G401 (cell line): ENCODE data around the gene SHROOM3. TPM values are rescaled to one million over a fixed set of nuclear protein-coding genes. Genes with fewer than 3 reads are reported as not detected.
A peak's percentile ranks its signal among the peaks of the same experiment; 100 is the strongest.

Experiments used
- DNase-seq: peaks from one replicate; pipeline ENCODE4 v3.0.0-alpha.2; 2015; ENCODE audit warnings: low spot score
- in situ Hi-C: cut with HindIII; loops from 2 replicates; pipeline ENCODE4 v1.10.0; 2016; ENCODE audit warnings: low sequenced_read_pairs, mixed read lengths
- total RNA-seq: library from RNA; depleted of rRNA; stranded (reverse); fragments of >200 nt; shearing (Covaris generic); gene quantifications from 2 replicates; pipeline ENCODE4 v1.2.3, GENCODE V29; 2014

Gene SHROOM3
- total RNA-seq, 1 experiment from 2014 or later = 58.4 TPM

DNA sequence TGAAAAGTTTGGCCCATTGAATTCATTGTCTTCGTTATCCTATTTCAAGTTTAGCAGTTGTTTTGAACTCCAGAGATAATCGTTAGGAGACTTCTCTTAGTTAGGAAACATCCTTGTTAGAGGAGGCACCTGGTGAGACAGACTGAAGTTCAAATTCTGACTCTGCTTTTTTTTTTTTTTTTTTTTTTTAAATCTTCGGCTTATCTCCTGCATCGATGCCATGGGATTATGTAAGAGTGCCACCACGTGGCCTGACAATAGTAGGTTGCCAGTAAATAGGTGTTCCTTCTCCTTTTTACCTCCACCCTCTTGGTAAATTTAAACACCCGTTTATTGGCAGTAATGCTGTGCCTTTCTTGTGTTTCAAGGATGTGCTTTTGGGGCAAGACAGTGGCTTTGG is 313.6 kb downstream of the SHROOM3 start:
- DNase-seq = peak; percentile 83
- in situ Hi-C loops = no loop called here

DNA sequence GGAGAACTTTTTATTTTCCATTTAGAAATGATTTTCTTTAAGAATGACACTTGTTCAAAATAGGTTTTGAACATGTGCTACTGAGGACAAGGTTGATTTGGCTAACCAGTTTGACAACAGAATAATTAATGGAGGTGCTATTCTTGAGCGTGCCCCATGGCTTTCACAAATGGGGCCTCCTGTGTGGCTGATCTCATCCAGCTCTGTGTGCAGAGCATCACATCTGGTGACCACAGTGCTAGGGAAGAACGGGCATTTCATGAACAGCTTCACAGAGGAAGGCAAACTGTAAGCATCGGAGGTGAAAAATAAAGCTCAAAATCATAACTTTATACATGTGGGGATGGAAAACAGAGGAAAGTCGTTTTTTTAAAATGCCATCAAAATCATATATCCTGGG is 314.3 kb downstream of the SHROOM3 start:
- in situ Hi-C loops = no loop called here

GRCh38 chr4:76750716-76751115 is 315.7 kb downstream of the SHROOM3 start:
- in situ Hi-C loops = no loop called here
- no peak for DNase-seq

More for the DNA sequence above, 314.3 kb downstream of the SHROOM3 start:
- DNase-seq = no peak

DNA sequence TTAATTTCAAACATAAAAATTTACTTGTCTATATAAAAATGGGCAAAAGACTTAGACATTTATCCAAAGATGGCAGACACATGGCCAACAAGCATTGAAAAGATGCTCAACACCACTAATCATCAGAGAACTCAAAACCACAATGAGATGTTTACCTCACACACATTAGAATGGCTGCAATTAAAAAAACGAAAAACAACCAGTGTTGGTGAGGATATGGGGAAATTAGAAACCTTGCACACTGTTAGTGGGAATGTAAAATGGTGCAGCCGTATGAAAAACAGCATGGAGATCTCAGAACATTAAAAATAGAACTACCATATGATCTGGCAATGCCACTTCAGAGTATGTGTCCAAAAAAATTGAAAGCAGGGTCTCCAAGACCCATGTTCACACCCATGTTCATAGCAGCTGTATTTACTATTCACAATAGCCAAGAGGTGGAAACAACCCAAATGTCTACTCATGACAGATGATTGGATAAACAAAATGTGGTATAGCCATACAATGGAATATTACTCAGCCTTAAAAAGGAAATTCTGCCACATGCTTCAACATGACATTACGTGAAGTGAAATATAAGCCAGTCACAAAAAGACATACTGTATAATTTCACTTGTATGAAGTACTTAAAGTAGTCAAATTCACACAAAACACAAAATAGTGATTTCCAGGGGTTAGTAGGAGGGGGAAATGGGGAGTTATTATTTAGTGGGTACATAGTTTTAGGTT is 316.7 kb downstream of the SHROOM3 start:
- DNase-seq = no peak
- in situ Hi-C loops = no loop called here

- DNase-seq = peak; percentile 81
- in situ Hi-C loops = no loop called here
Observed at GRCh38 chr4:76752861-76753501, 318.0 kb downstream of the SHROOM3 start.

GRCh38 chr4:76753814-76754213 is 318.8 kb downstream of the SHROOM3 start:
- no peak for DNase-seq
- in situ Hi-C loops = no loop called here

- in situ Hi-C loops = no loop called here
- DNase-seq = no peak
Observed at GRCh38 chr4:76754439-76754838, 319.4 kb downstream of the SHROOM3 start.

DNA sequence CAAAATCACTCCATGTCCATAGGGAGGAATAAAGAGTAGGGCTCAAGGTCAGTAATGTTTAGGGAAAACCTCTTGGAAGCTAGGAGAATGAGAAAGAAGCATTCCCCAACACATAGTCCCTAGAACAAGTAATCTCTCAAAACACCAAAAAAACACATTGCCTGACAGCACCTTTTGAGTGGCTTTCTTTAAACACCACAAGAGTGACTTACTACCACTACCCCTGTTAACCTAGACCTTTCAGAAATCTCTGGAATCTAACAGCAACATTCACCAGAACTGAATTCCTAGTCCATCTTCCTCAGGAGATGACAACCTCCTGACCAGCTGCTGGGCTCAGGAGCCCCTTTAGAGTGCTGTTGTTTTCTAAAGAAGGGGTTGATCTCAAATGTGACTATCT is 320.7 kb downstream of the SHROOM3 start:
- DNase-seq = no peak
- in situ Hi-C loops = no loop called here

DNA sequence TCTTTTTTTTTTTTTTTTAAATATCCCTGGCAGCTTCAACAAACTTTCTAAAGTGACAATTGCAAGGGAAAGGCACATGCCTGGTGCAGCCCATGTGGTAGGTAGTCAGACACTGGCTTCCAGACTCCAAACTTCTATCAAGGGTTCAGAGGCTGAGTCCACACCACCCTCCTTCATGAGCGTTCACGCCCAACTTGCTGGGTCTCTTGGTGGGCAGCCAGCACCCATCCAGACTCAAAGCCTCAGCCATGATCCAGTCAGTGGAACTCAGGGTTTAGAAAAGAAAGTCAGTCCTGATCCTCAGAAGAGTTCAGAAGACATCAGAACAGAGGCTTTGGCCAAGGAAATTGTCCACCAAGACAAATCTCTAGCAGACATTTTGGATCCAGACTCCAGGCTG is 321.4 kb downstream of the SHROOM3 start:
- DNase-seq = no peak
- in situ Hi-C loops = no loop called here

GRCh38 chr4:76757418-76757939 is 322.4 kb downstream of the SHROOM3 start:
- DNase-seq = no peak
- in situ Hi-C loops = no loop called here

- in situ Hi-C loops = no loop called here
- DNase-seq = peak; percentile 83
Observed at GRCh38 chr4:76758290-76758882, 323.4 kb downstream of the SHROOM3 start.

- in situ Hi-C loops = no loop called here
Observed at GRCh38 chr4:76758996-76759395, 324.0 kb downstream of the SHROOM3 start.

DNA sequence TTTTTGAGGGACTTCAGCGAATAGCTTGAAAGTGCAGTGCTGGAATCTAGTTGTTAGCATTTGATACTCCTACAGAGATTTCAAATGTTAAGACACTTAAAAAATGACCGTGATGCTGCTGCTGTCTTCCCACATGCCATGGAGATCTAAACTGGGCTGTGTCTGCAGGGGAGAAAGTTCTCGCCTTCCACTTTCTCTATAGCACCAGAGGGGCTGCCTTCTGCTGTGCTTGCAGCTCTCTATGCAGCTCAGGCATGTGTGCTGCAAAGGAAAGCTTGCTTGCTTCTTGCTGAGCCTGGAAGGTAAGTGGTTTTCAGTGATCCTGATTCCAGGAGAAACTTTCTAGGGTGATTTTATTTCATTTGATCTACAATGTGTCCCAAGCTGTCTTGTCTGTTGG is 325.2 kb downstream of the SHROOM3 start:
- in situ Hi-C loops = no loop called here
- no peak for DNase-seq

More at GRCh38 chr4:76758996-76759395, 324.0 kb downstream of the SHROOM3 start:
- no peak for DNase-seq

DNA sequence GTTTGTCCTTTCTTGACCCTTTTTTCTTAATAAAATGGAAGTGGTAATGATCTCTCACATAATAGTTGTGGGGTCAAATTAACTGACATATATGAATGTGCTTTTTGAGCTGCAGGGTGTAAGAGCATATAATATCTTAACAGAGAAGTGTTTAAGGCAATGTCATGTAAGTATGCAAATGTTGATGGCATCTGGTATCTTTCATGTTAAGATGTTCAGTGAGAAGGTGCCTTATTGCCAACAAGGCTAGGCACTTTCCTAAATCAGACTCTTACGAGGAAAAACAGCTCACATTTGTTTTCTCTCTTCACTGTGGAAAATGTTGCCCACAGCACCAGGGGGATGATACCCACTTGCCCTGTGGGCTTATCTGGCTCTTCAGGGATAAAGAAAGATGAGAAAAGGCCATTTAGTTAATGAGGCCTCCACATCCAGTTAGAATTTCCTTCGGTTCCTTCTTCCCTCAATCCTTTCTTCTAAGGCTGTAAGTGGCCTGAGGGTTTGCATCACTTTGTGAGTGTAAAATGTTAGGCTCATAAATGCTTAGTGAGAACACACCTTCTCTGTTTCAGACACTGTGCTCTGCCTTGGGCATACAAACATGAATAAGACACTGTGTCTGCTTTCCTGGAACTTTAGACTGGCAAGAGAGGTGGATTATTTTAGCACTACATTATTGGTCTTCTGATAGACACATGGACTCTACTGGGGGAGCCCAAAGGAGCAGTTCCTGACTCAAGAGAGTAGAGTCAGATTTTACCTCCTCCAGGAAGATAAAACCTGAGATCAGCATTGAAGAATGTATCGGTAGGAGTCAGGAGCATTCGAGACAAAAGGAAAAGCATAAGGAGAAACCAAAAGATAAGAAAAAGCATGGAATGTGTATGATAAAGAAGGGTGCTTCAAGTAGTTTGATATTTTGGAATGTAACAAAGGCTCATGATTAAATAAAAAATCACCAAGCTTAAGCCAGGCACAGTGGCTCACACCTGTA is 327.4 kb downstream of the SHROOM3 start:
- no peak for DNase-seq
- in situ Hi-C loops = no loop called here

DNA sequence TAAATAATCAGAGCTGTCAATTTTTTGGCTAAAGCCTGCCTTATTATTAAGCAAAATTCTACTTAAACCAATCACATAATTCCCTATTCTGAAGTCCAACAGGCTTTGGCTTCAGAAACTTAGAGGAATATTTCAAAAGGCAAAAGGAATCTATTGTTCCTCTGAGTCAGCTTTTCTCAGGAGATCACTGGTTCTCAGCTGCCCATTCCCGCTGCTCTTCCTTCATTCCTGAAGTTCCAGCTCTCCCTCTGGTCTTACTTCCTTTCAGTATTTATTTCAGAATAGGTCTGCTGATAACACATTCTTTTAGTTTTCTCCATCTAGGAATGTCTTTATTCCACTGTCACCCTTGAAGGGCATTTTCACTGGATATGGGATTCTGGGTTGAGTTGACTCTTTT is 329.2 kb downstream of the SHROOM3 start:
- in situ Hi-C loops = no loop called here
- DNase-seq = no peak

DNA sequence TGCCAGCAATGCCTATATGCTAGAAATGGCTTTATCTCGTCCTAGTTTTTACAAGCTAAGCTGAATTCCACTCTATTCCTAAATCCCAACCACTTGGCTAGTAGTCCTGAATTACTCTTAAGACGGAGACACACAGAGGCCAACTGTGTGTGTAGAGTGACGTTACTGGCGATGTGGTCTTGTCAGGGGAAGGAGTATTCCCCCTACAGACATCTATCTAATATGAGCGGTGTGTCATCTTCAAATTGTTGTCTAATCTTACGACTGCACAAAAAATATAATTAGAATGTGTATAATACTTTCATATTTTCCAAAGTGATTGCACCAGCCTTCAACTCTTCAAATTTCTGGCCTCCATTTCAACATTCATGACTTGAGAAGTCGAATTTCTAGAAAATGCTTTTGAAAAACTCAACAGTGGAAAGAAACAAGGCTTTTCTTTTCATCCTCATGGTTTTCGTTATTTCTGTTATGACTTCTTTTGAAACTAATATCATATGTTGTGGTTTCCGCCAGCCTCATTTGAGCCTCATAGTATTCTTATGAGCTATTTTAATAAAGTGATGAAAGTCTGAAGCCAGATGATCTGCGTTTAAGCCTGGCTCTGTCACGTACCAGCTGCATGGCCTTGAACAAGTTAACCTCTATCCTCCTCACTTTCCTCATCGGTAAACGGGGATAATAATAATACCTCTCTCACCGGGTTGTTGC is 330.6 kb downstream of the SHROOM3 start:
- in situ Hi-C loops = no loop called here
- DNase-seq = no peak

DNA sequence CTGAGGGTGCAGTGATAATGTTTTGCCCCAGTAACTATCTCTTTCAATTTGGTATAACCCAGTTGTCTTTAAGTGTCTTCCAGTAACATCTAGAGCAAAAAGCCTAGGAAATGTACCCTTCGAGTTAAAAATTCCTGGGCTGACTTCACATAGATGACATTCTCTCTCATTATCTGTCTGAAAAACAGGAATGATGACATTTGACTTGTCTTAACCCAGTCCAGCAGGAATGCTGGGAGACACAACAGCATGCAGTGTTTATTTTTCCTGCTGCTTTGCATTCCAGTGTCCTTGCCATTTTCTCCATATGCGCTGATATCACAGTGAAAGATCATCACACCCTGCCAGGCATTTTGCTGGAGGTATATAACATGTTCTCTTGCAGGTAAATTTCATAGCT is 333.0 kb downstream of the SHROOM3 start:
- DNase-seq = no peak
- in situ Hi-C loops = no loop called here

GRCh38 chr4:76772498-76773106 is 337.6 kb downstream of the SHROOM3 start:
- DNase-seq = no peak
- in situ Hi-C loops = no loop called here
